Urinary bladder (tissue), 4 donors: ENCODE results near the gene SLC13A3. TPM values are rescaled to one million over a fixed set of nuclear protein-coding genes. Genes with fewer than 3 reads are reported as not detected.

Experiments
- DNase-seq: peaks from one replicate; pipeline ENCODE4 v3.0.0-alpha.2; 2015; ENCODE audit errors: extremely low spot score
- H3K27ac ChIP-seq: one replicate; pipeline ENCODE4 v1.5.1; 2013; ENCODE audit warnings: low read depth, mild to moderate bottlenecking, moderate library complexity
- H3K36me3 ChIP-seq: one replicate; pipeline ENCODE4 v1.6.1; 2013; ENCODE audit warnings: mild to moderate bottlenecking, moderate library complexity; ENCODE audit not compliant: insufficient read depth
- H3K4me1 ChIP-seq: one replicate; pipeline ENCODE4 v1.6.1; 2013; ENCODE audit warnings: mild to moderate bottlenecking, moderate library complexity; ENCODE audit not compliant: insufficient read depth
- H3K4me3 ChIP-seq: one replicate; pipeline ENCODE4 v1.5.1; 2013; ENCODE audit warnings: low read depth, low read length
- WGBS: extraction: QIAGEN DNeasy Blood & Tissue Kit; methylation state at CpG from one replicate; pipeline ENCODE4 v1.1.7; 2013; 5-methylcytosine and 5-hydroxymethylcytosine counted together
- polyA plus RNA-seq: library from polyadenylated mRNA; stranded (reverse); fragments of 200-250 nt; gene quantifications from one replicate; pipeline ENCODE4 v1.2.3, GENCODE V29; 2013
- total RNA-seq: library from RNA; depleted of rRNA; stranded (reverse); fragments of >200 nt; gene quantifications from one replicate; pipeline ENCODE4 v1.2.3, GENCODE V29; 2014
- donor health status: healthy with polysubstance abuse.
- donor health status: healthy.

SLC13A3 gene
- total and polyA plus RNA-seq, 2 donors: 0.77 to 5.4 TPM

GRCh38 chr20:46606817-46607190 lies 44.5 kb downstream of the SLC13A3 start:
- Histone ChIP-seq H3K4me3 (no peak overlapping the region), H3K4me1 (no peaks in the 10 kb centered on the region), H3K36me3 (no peaks in the 10 kb centered on the region), H3K27ac (no peak overlapping the region)
- no peak for DNase-seq
- WGBS: 94% methylated on average over 4 of the region's 4 CpGs

- Histone ChIP-seq H3K36me3 (no peaks in the 10 kb centered on the region), H3K4me3 (no peak overlapping the region), H3K4me1 (no peaks in the 10 kb centered on the region), H3K27ac (no peak overlapping the region)
- DNase-seq: no peak
- 90% methylated on average over 9 of the region's 9 CpGs for WGBS
These were observed 45.1 kb downstream of the SLC13A3 start for GRCh38 chr20:46605978-46606816.

- H3K4me1 ChIP-seq: no peaks in the 10 kb centered on the region
- no peak for DNase-seq
These were observed 46.1 kb downstream of the SLC13A3 start for GRCh38 chr20:46605181-46605580.

GRCh38 chr20:46604551-46605133 lies 46.6 kb downstream of the SLC13A3 start:
- H3K4me3 ChIP-seq: no peak overlapping the region
- no peaks in the 10 kb centered on the region for H3K4me1 ChIP-seq
- no peaks in the 10 kb centered on the region for H3K36me3 ChIP-seq
- no peak for DNase-seq
- 88% methylated on average over 13 of the region's 13 CpGs for WGBS
- H3K27ac ChIP-seq: no peak overlapping the region

More at GRCh38 chr20:46605181-46605580, 46.1 kb downstream of the SLC13A3 start:
- no peaks in the 10 kb centered on the region for H3K36me3 ChIP-seq
- no peak overlapping the region for H3K4me3 ChIP-seq
- no peak overlapping the region for H3K27ac ChIP-seq

- H3K27ac ChIP-seq: no peak overlapping the region
- 93% methylated on average over 2 of the region's 2 CpGs for WGBS
- no peak for DNase-seq
- H3K4me3 ChIP-seq: no peak overlapping the region
- H3K36me3 ChIP-seq: no peaks in the 10 kb centered on the region
- no peaks in the 10 kb centered on the region for H3K4me1 ChIP-seq
These were observed 48.8 kb downstream of the SLC13A3 start for GRCh38 chr20:46602429-46602828.

- no peaks in the 10 kb centered on the region for H3K36me3 ChIP-seq
- H3K4me3 ChIP-seq: no peak overlapping the region
- no peak overlapping the region for H3K27ac ChIP-seq
- H3K4me1 ChIP-seq: no peaks in the 10 kb centered on the region
- DNase-seq: no peak
These were observed 49.6 kb downstream of the SLC13A3 start for GRCh38 chr20:46601603-46602122.

GRCh38 chr20:46600286-46600752 lies 50.9 kb downstream of the SLC13A3 start:
- Histone ChIP-seq H3K36me3 (no peaks in the 10 kb centered on the region), H3K4me1 (no peaks in the 10 kb centered on the region), H3K27ac (no peak overlapping the region), H3K4me3 (no peak overlapping the region)
- WGBS: 84% methylated on average over 1 of the region's 1 CpG
- no peak for DNase-seq

GRCh38 chr20:46599227-46599987 lies 51.9 kb downstream of the SLC13A3 start:
- Histone ChIP-seq H3K36me3 (no peaks in the 10 kb centered on the region), H3K27ac (no peak overlapping the region), H3K4me3 (no peak overlapping the region), H3K4me1 (no peaks in the 10 kb centered on the region)
- DNase-seq: no peak
- WGBS: 88% methylated on average over 8 of the region's 8 CpGs

- WGBS: 88% methylated on average over 8 of the region's 8 CpGs
- DNase-seq: no peak
These were observed 55.3 kb downstream of the SLC13A3 start for GRCh38 chr20:46595933-46596332.

GRCh38 chr20:46594725-46595124 lies 56.5 kb downstream of the SLC13A3 start:
- no peak overlapping the region for H3K27ac ChIP-seq
- 41% methylated on average over 2 of the region's 2 CpGs for WGBS
- no peaks in the 10 kb centered on the region for H3K36me3 ChIP-seq
- no peak for DNase-seq
- no peak overlapping the region for H3K4me3 ChIP-seq
- H3K4me1 ChIP-seq: no peaks in the 10 kb centered on the region

More at GRCh38 chr20:46595933-46596332, 55.3 kb downstream of the SLC13A3 start:
- Histone ChIP-seq H3K4me1 (no peaks in the 10 kb centered on the region), H3K27ac (no peak overlapping the region), H3K36me3 (no peaks in the 10 kb centered on the region), H3K4me3 (no peak overlapping the region)

GRCh38 chr20:46592580-46593362 lies 58.5 kb downstream of the SLC13A3 start:
- no peak overlapping the region for H3K4me3 ChIP-seq
- H3K36me3 ChIP-seq: no peaks in the 10 kb centered on the region
- DNase-seq: no peak
- H3K27ac ChIP-seq: no peak overlapping the region
- 96% methylated on average over 4 of the region's 4 CpGs for WGBS
- no peaks in the 10 kb centered on the region for H3K4me1 ChIP-seq

- Histone ChIP-seq H3K4me1 (no peaks in the 10 kb centered on the region), H3K27ac (no peak overlapping the region), H3K4me3 (no peak overlapping the region), H3K36me3 (no peaks in the 10 kb centered on the region)
- DNase-seq: peak; percentile 25
- 24% methylated on average over 1 of the region's 1 CpG for WGBS
These were observed 60.8 kb downstream of the SLC13A3 start for GRCh38 chr20:46590443-46590842.
